Esophagus squamous epithelium (tissue), 4 donors: Measurements from ENCODE around the gene SLC2A8.

Source experiments
- POLR2A ChIP-seq, 4 donors: fragments of 450-650 bp; IDR thresholded peaks; one replicate each; pipeline ENCODE4 v1.6.1; 2017; ENCODE audit warnings: antibody characterized with exemption in 4 of 4, mild to moderate bottlenecking in 4 of 4, moderate library complexity in 3 of 4
- TF ChIP-seq, protein P1 (sequence below), 6 experiments: fragments of 450-650 bp in 4 of 6; fragments of 200-600 bp in 2 of 6; sonication (generic) in 2 of 6; IDR thresholded peaks; one replicate each; pipeline ENCODE4 v1.5.1; 2016 to 2019; ENCODE audit warnings: antibody characterized with exemption in 6 of 6, mild to moderate bottlenecking in 4 of 6, moderate library complexity in 4 of 6

DNA sequence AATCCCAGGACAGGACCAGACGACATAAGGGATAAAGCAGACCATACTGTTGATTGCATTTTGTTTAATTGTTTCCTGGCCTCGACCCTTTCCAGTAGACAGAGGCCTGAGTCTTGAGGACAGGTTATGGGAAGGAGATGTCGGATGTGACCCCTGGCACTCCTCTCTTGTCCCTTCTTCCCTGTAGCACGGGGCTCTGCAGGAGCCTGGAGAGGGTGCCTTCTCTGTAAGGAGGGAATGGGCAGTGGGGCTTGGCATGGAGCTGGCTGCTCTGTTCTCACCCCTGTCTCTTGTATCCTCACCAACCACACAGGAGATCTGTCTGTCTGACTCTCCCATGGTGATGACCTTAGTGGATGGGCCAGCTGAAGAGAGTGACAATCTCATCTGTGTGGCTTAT is 40.1 kb upstream of the SLC2A8 start:
- TF ChIP-seq, protein P1, sequence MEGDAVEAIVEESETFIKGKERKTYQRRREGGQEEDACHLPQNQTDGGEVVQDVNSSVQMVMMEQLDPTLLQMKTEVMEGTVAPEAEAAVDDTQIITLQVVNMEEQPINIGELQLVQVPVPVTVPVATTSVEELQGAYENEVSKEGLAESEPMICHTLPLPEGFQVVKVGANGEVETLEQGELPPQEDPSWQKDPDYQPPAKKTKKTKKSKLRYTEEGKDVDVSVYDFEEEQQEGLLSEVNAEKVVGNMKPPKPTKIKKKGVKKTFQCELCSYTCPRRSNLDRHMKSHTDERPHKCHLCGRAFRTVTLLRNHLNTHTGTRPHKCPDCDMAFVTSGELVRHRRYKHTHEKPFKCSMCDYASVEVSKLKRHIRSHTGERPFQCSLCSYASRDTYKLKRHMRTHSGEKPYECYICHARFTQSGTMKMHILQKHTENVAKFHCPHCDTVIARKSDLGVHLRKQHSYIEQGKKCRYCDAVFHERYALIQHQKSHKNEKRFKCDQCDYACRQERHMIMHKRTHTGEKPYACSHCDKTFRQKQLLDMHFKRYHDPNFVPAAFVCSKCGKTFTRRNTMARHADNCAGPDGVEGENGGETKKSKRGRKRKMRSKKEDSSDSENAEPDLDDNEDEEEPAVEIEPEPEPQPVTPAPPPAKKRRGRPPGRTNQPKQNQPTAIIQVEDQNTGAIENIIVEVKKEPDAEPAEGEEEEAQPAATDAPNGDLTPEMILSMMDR (IDR thresholded peaks at IDR 0.05) = no peak
- no peak for TF ChIP-seq POLR2A (IDR thresholded peaks at IDR 0.05)
